K562 (cell line): ENCODE results near the gene EVI5L.

Source experiments
- MYC ChIP-seq, 2 experiments: fragments of 250-450 bp in 1 of 2; sonication (Bioruptor Pico) in 1 of 2; IDR thresholded peaks; 2 replicates each; pipeline versions ENCODE4 v1.5.1 to v1.6.1; 2012 to 2021; ENCODE audit warnings: low read depth in 2 of 2, borderline replicate concordance in 1 of 2, improper control_type of control experiment in 1 of 2, low read length in 1 of 2, mild to moderate bottlenecking in 1 of 2, moderate library complexity in 1 of 2
- REST ChIP-seq, 2 experiments: fragments of 450-650 bp; formaldehyde crosslinking in 1 of 2; IDR thresholded peaks; 2 replicates each; pipeline versions ENCODE4 v1.4.0 to v1.6.1; 2014 to 2020; ENCODE audit warnings: mild to moderate bottlenecking in 2 of 2, borderline replicate concordance in 1 of 2, low read depth in 1 of 2

- no peak for TF ChIP-seq REST (IDR thresholded peaks at IDR 0.05; ENCODE audit: borderline replicate concordance)
- TF ChIP-seq REST (CRISPR knock-in tag; IDR thresholded peaks at IDR 0.05; ENCODE audit: low read depth): no peak
- TF ChIP-seq MYC (IDR thresholded peaks at IDR 0.05; ENCODE audit: low read depth, low read length): no peak
- TF ChIP-seq MYC (CRISPR knock-in tag; IDR thresholded peaks at IDR 0.05; ENCODE audit: borderline replicate concordance, low read depth): no peak
These were observed 41.1 kb upstream of the EVI5L start for GRCh38 chr19:7788933-7789323.
